GM06990 (cell line): ENCODE results near the gene PDIA6.

Source experiments
- DNase-seq: peaks from one replicate; pipeline ENCODE4 v3.0.0-alpha.2; 2011; ENCODE audit not compliant: insufficient read length; ENCODE audit errors: extremely low read depth
- H3K27me3 ChIP-seq: replicated peaks from 2 replicates; pipeline ENCODE4 v1.6.0; 2011; ENCODE audit warnings: low read length; ENCODE audit not compliant: control insufficient read depth, insufficient read depth
- H3K36me3 ChIP-seq: 2 replicates; pipeline ENCODE4 v1.5.1; 2011; ENCODE audit warnings: low read length; ENCODE audit not compliant: control insufficient read depth, insufficient read depth
- H3K4me3 ChIP-seq: replicated peaks from 2 replicates; pipeline ENCODE4 v1.5.1; 2011; ENCODE audit warnings: low read depth, mild to moderate bottlenecking, control low read depth, low read length
- CTCF ChIP-seq: IDR thresholded peaks from 2 replicates; pipeline ENCODE4 v1.5.1; 2011; ENCODE audit warnings: low read length, control low read depth, mild to moderate bottlenecking, inconsistent platforms; ENCODE audit not compliant: insufficient read depth, poor library complexity, severe bottlenecking

Gene PDIA6

GRCh38 chr2:10837298-10838266 lies 25.0 kb upstream of the PDIA6 start:
- TF ChIP-seq CTCF: no peak
- H3K4me3 ChIP-seq: no peak overlapping the region
- DNase-seq: no peak
- no peaks in the 10 kb centered on the region; the same call in 1 of the 2 replicates for H3K27me3 ChIP-seq
- H3K36me3 ChIP-seq: no peaks in the 10 kb centered on the region

- Histone ChIP-seq H3K36me3 (no peaks in the 10 kb centered on the region), H3K4me3 (no peak overlapping the region), H3K27me3 (peaks cover 2% of the 10 kb centered on the region)
- peak; percentile 71 for DNase-seq
- peak; percentile 95 for TF ChIP-seq CTCF
These were observed 22.7 kb upstream of the PDIA6 start for GRCh38 chr2:10835052-10835970.

GRCh38 chr2:10834068-10834655 lies 21.6 kb upstream of the PDIA6 start:
- DNase-seq: no peak
- H3K4me3 ChIP-seq: no peak overlapping the region
- TF ChIP-seq CTCF: no peak
- H3K27me3 ChIP-seq: peaks cover 2% of the 10 kb centered on the region
- no peaks in the 10 kb centered on the region for H3K36me3 ChIP-seq

- H3K36me3 ChIP-seq: no peaks in the 10 kb centered on the region
- no peak for DNase-seq
These were observed 20.4 kb upstream of the PDIA6 start for GRCh38 chr2:10833021-10833420.

More at GRCh38 chr2:10833021-10833420, 20.4 kb upstream of the PDIA6 start:
- peaks cover 2% of the 10 kb centered on the region for H3K27me3 ChIP-seq
- no peak overlapping the region for H3K4me3 ChIP-seq
- TF ChIP-seq CTCF: no peak
